Natural killer cell (primary cell): Measurements from ENCODE around the gene ATL1. TPM values are rescaled to one million over a fixed set of nuclear protein-coding genes. Genes with fewer than 3 reads are reported as not detected.

ENCODE experiments used
- ATAC-seq, 3 donors: fragments of 150-1000 bp in 2 of 3; fragments of 200-7000 bp in 1 of 3; cut with Tn5 transposase; 1 replicate in 1 of 3; 2 replicates in 2 of 3; pipeline ENCODE4 v1.10.0; 2021; ENCODE audit warnings: mild to moderate bottlenecking in 2 of 3, moderate library complexity in 2 of 3
- DNase-seq, 2 donors: peaks; one replicate each; pipeline versions ENCODE4 v3.0.0 to v3.0.0-alpha.2; 2013 to 2021; ENCODE audit warnings: mixed read lengths in 1 of 2
- H3K27ac ChIP-seq: one replicate; pipeline ENCODE4 v1.5.1; 2013; ENCODE audit warnings: mild to moderate bottlenecking, low read length
- H3K27me3 ChIP-seq: one replicate; pipeline ENCODE4 v1.6.1; 2013; ENCODE audit warnings: low read length; ENCODE audit not compliant: control insufficient read depth, insufficient read depth
- H3K36me3 ChIP-seq: one replicate; pipeline ENCODE4 v1.6.1; 2013; ENCODE audit warnings: low read length; ENCODE audit not compliant: control insufficient read depth, insufficient read depth
- H3K4me1 ChIP-seq: one replicate; pipeline ENCODE4 v1.6.1; 2013; ENCODE audit warnings: low read length; ENCODE audit not compliant: control insufficient read depth, insufficient read depth
- H3K4me3 ChIP-seq: one replicate; pipeline ENCODE4 v1.5.1; 2013; ENCODE audit warnings: low read length
- H3K9me3 ChIP-seq: one replicate; pipeline ENCODE4 v1.6.1; 2013; ENCODE audit warnings: low read length; ENCODE audit not compliant: control insufficient read depth, insufficient read depth
- H3K27ac Mint-ChIP-seq, 2 donors: one replicate each; pipeline ENCODE4 v1.8.0; 2022; ENCODE audit warnings: mild to moderate bottlenecking in 2 of 2, mixed read lengths in 2 of 2, moderate library complexity in 1 of 2
- H3K27me3 Mint-ChIP-seq, 2 donors: one replicate each; pipeline ENCODE4 v1.8.0; 2022; ENCODE audit warnings: low read depth in 2 of 2, mixed read lengths in 2 of 2
- H3K36me3 Mint-ChIP-seq: one replicate; pipeline ENCODE4 v1.8.0; 2022; ENCODE audit warnings: mixed read lengths
- H3K4me1 Mint-ChIP-seq, 2 donors: one replicate each; pipeline ENCODE4 v1.8.0; 2022; ENCODE audit warnings: mixed read lengths in 2 of 2
- H3K4me3 Mint-ChIP-seq: one replicate; pipeline ENCODE4 v1.8.0; 2022; ENCODE audit warnings: mild to moderate bottlenecking, moderate library complexity, mixed read lengths
- H3K9me3 Mint-ChIP-seq, 2 donors: one replicate each; pipeline ENCODE4 v1.8.0; 2022; ENCODE audit warnings: mixed read lengths in 2 of 2
- CTCF ChIP-seq: fragments of 200-600 bp; IDR thresholded peaks from one replicate; pipeline ENCODE4 v1.8.0; 2022; ENCODE audit warnings: antibody characterized with exemption
- WGBS: methylation state at CpG from one replicate; pipeline ENCODE4 v1.1.7; 2013; ENCODE audit warnings: missing lambda C conversion rate; ENCODE audit not compliant: insufficient coverage; 5-methylcytosine and 5-hydroxymethylcytosine counted together
- intact Hi-C: fragments of 100-400 bp; cut with micrococcal nuclease; formaldehyde crosslinking; loops from one replicate; pipeline ENCODE4 v1.14.2; 2022
- total RNA-seq, 4 donors: library from RNA; stranded (reverse); fragments of 120-200 nt in 1 of 4; gene quantifications; one replicate each; pipeline versions ENCODE4 v1.2.3 to v1.2.4, GENCODE V29; 2013 to 2022

Gene ATL1
- total RNA-seq, 3 donors from 2014 or later (not counting 1 experiment from before 2014, with no cell fraction given), result 1.6 to 3.8 (median 2.4) TPM

- intact Hi-C loops, result loop anchor here (1.0 to 5.0 kb wide), 3 partner anchors 9 to 664 kb away; no protein-coding TSS in a partner anchor
- no peak for ATAC-seq
- Mint-ChIP-seq H3K27ac (peak overlapping the region; percentile 66 to 82), H3K27me3 (peaks cover 2 to 3% of the 10 kb centered on the region in 2 donors), H3K4me1 (peaks cover 51 to 52% of the 10 kb centered on the region in 2 donors), H3K9me3 (no peaks in the 10 kb centered on the region), H3K4me3 (peak overlapping the region; percentile 94), H3K36me3 (no peaks in the 10 kb centered on the region)
- no peaks in the 10 kb centered on the region for H3K27me3 ChIP-seq
- no peaks in the 10 kb centered on the region for H3K9me3 ChIP-seq
- H3K36me3 ChIP-seq, result peaks cover 3% of the 10 kb centered on the region
- DNase-seq, result peak in 1 of 2 donors; percentile 10
- WGBS, result 65% methylated on average over 4 of the region's 8 CpGs
- no peak overlapping the region for H3K4me3 ChIP-seq
- no peak for TF ChIP-seq CTCF
- no peak overlapping the region for H3K27ac ChIP-seq
- H3K4me1 ChIP-seq, result peaks cover 7% of the 10 kb centered on the region
Observed at GRCh38 chr14:50530794-50531365, 29.1 kb upstream of the ATL1 start.

GRCh38 chr14:50531595-50532501 is 28.1 kb upstream of the ATL1 start:
- TF ChIP-seq CTCF, result no peak
- H3K36me3 Mint-ChIP-seq, result no peaks in the 10 kb centered on the region
- H3K4me1 Mint-ChIP-seq, result peaks cover 43 to 45% of the 10 kb centered on the region in 2 donors
- DNase-seq (peak; percentile 53 to 54), ATAC-seq (peak; percentile 7 to 39 (median 12))
- intact Hi-C loops, result loop anchor here (1.0 to 5.0 kb wide), 8 partner anchors 10 to 679 kb away; partner anchors contain the start of genes DMAC2L, L2HGDH, NEMF and SOS2
- H3K27me3 Mint-ChIP-seq, result peaks cover 3 to 12% of the 10 kb centered on the region in 2 donors
- peak overlapping the region; percentile 60 for H3K4me3 ChIP-seq
- no peaks in the 10 kb centered on the region for H3K27me3 ChIP-seq
- no peaks in the 10 kb centered on the region for H3K9me3 Mint-ChIP-seq
- H3K9me3 ChIP-seq, result no peaks in the 10 kb centered on the region
- H3K27ac Mint-ChIP-seq, result peak overlapping the region; percentile 82
- H3K4me1 ChIP-seq, result peaks cover 7% of the 10 kb centered on the region
- peak overlapping the region; percentile 94 for H3K4me3 Mint-ChIP-seq
- H3K27ac ChIP-seq, result peak overlapping the region; percentile 61
- under 1% methylated on average over 82 of the region's 82 CpGs for WGBS
- peaks cover 3% of the 10 kb centered on the region for H3K36me3 ChIP-seq

- Mint-ChIP-seq H3K36me3 (no peaks in the 10 kb centered on the region), H3K27ac (peak within 1 kb of the TSS; percentile 82), H3K27me3 (peaks cover 3 to 12% of the 10 kb centered on the region in 2 donors), H3K4me1 (peaks cover 43 to 45% of the 10 kb centered on the region in 2 donors), H3K9me3 (no peaks in the 10 kb centered on the region), H3K4me3 (peak within 1 kb of the TSS; percentile 94)
- peak within 1 kb of the TSS; percentile 67 for H3K27ac ChIP-seq
- H3K4me3 ChIP-seq, result peak within 1 kb of the TSS; percentile 60
- H3K4me1 ChIP-seq, result peaks cover 7% of the 10 kb centered on the region
- under 1% methylated on average over 60 of the region's 60 CpGs for WGBS
- peaks cover 3% of the 10 kb centered on the region for H3K36me3 ChIP-seq
- no peaks in the 10 kb centered on the region for H3K27me3 ChIP-seq
- DNase-seq (peak; percentile 87 to 94), ATAC-seq (peak; percentile 93 to 98 (median 97))
- no peaks in the 10 kb centered on the region for H3K9me3 ChIP-seq
- TF ChIP-seq CTCF, result peak; percentile 73
- intact Hi-C loops, result loop anchor here (1.0 to 5.0 kb wide), 7 partner anchors 166 to 680 kb away; partner anchors contain the start of genes DMAC2L, L2HGDH, NEMF and SOS2
Observed at GRCh38 chr14:50532502-50533240, 27.3 kb upstream of the ATL1 start, which contains the start of gene MAP4K5. MAP4K5 (minus strand) TSS chr14:50532569; CDS start chr14:50532049, 520 bp downstream.
